Fibroblast of villous mesenchyme (primary cell): ENCODE results near the gene SLC17A2. TPM values are rescaled to one million over a fixed set of nuclear protein-coding genes. Genes with fewer than 3 reads are reported as not detected.

Experiments used
- DNase-seq: peaks from one replicate; pipeline ENCODE4 v3.0.0-alpha.2; 2010; ENCODE audit warnings: low read depth
- H3K4me3 ChIP-seq: 2 replicates; pipeline ENCODE4 v1.5.1; 2011; ENCODE audit warnings: low read depth, mild to moderate bottlenecking, low read length
- total RNA-seq: library from RNA; depleted of rRNA; stranded (reverse); fragments of >200 nt; gene quantifications from 2 replicates; pipeline ENCODE4 v1.2.3, GENCODE V29; 2012
- TF ChIP-seq, protein P1 (sequence below): IDR thresholded peaks from 2 replicates; pipeline ENCODE4 v1.5.1; 2012; ENCODE audit warnings: low read depth, mild to moderate bottlenecking, low read length; ENCODE audit not compliant: insufficient read depth

Gene SLC17A2, protein sequence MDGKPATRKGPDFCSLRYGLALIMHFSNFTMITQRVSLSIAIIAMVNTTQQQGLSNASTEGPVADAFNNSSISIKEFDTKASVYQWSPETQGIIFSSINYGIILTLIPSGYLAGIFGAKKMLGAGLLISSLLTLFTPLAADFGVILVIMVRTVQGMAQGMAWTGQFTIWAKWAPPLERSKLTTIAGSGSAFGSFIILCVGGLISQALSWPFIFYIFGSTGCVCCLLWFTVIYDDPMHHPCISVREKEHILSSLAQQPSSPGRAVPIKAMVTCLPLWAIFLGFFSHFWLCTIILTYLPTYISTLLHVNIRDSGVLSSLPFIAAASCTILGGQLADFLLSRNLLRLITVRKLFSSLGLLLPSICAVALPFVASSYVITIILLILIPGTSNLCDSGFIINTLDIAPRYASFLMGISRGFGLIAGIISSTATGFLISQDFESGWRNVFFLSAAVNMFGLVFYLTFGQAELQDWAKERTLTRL
- total RNA-seq = not detected in 2 replicates

DNA sequence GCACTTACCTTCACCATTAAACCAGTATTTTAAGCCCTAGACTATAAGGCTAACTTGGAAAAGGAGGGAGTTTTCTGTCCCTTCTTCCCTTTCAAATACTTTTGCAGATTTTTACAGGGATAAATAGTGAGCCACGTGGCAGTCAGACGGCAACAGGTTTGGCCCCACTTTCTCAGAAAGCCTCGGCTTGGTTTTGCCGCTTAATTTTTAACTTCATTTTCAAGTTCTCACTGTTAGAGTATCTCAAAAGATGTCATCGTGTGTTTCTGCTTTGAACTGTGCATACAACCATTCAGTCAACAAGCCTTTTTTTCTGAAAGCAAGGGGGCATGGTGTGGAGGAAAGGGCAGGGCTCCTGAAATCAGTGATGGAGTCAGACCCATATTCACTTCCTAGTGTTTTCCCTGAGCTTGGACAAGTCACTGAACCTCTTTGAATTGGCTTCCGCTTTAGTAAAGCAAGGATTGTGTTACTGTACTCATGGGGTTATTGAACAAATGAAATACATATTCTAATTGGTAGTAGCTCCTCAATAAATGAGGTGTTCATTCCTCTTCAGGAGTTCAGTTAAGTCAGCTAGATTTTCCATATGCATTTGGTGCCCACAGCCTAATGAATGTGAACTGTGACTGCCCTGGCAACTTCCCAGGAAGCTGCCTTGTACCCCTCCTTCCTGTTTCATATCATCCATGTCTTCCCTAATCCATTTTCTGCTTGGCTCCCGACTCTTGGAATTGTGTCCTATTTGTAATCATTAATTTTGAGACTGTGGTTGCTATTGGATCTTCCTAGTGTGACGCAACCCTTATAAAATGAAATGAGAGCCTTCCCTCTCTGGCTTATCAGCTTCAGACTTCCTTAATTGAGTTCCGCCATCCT, at the start of gene SLC17A2:
SLC17A2 (minus strand) TSS at position 160 of the 879 bp plus-strand sequence. CDS start 4,895 bp downstream, outside the sequence.
- no peak within 1 kb of the TSS for H3K4me3 ChIP-seq
- TF ChIP-seq, protein P1, sequence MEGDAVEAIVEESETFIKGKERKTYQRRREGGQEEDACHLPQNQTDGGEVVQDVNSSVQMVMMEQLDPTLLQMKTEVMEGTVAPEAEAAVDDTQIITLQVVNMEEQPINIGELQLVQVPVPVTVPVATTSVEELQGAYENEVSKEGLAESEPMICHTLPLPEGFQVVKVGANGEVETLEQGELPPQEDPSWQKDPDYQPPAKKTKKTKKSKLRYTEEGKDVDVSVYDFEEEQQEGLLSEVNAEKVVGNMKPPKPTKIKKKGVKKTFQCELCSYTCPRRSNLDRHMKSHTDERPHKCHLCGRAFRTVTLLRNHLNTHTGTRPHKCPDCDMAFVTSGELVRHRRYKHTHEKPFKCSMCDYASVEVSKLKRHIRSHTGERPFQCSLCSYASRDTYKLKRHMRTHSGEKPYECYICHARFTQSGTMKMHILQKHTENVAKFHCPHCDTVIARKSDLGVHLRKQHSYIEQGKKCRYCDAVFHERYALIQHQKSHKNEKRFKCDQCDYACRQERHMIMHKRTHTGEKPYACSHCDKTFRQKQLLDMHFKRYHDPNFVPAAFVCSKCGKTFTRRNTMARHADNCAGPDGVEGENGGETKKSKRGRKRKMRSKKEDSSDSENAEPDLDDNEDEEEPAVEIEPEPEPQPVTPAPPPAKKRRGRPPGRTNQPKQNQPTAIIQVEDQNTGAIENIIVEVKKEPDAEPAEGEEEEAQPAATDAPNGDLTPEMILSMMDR = no peak
- DNase-seq = no peak

DNA sequence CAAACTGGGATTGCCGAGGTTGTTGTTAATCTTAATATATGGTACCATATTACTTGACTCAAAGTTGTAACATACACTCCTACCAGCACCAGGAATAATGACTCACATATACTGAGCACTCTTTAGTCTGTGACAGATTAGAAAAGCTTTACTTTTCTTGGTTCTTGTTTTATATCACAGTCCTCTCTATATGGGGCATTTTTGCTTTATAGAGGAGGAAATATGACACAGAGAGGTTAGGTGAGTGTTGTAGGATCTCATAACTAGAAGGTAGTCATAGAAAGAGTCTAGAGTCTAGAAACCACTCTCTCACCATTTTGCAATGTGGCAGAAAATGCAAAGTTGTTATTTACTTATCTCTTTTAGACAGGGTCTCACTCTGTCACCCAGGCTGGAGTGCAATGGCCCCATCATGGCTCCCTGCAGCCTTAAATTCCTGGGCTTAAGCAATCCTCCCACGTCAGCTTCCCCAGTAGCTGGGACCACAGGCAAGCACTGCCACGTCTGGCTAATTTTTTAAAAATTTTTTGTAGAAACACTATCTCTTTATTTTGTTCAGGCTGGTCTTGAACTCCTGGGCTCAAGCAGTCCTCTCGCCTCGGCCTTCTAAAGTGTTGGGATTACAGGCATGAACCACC, 45.6 kb upstream of the SLC17A2 start:
- TF ChIP-seq, protein P1 = no peak
- DNase-seq = no peak
- no peak overlapping the region for H3K4me3 ChIP-seq

DNA sequence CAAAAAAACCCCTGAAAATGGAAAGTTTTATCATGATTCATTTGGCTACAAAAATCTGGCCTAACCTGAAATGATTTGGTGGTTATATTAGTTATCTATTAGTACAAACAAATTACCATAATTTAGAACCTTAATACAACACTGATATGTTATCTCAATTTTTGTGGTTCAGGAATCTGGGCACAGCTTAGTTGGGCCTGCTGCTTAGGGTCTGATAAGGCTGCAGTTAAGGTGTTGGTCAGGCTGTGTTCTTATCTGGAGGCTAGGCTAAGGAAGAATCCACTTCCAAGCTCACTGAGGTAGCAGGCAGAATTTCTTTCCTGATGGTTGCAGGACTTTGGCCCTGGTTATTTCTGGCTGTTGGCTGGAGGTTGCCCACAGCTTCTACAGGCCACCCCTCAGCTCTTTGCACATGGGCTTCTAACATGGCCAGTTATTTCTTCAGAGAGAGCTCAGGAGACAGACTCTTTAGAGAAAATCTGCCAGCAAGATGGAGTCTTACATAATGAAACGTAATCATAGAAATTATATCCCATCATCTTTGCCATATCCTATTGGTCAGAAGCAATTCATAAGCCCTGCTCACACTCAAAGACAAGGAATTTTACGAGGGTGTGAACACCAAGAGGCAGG, 43.5 kb upstream of the SLC17A2 start:
- no peak overlapping the region for H3K4me3 ChIP-seq
- TF ChIP-seq, protein P1 = no peak
- DNase-seq = no peak

DNA sequence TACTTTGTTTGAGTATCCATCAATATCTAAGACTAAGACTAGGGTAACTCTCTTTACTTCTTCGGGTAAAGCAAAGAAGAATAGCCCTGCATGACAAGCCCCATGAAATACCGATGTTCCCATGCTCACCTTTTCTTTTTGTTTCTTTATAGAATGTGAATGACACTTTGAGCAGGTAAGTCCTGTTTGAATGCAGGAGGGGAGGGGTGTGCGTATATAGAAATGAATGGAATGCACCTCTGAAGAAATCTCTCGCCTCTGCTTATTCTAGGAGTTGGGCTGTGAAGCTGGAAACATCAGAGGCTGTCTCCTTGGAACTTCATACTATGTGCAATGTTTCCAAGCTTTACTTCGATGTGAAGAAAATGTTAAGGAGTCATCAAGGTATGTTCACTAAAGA, 42.4 kb upstream of the SLC17A2 start:
- no peak for DNase-seq
- TF ChIP-seq, protein P1 = no peak
- no peak overlapping the region for H3K4me3 ChIP-seq

DNA sequence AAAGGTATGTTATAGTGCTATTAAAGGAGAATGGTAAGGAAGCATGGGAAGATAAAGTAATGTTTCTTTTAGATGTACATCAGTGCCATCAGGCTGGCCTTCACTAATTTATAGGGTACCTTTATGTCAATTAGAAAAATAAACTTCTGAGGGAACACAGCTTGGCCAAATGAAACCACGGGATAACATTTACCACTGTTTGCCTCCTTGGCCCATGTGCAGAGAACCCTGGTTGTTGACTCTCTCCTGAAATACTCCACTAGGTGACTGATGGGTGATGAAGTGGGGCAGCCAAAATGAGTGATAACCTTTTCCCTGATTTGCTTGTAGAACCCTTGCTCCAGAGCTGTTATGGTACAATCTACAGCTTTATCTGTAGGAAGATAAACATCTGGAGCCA, 41.6 kb upstream of the SLC17A2 start:
- TF ChIP-seq, protein P1 = no peak
- no peak for DNase-seq
- H3K4me3 ChIP-seq = no peak overlapping the region

DNA sequence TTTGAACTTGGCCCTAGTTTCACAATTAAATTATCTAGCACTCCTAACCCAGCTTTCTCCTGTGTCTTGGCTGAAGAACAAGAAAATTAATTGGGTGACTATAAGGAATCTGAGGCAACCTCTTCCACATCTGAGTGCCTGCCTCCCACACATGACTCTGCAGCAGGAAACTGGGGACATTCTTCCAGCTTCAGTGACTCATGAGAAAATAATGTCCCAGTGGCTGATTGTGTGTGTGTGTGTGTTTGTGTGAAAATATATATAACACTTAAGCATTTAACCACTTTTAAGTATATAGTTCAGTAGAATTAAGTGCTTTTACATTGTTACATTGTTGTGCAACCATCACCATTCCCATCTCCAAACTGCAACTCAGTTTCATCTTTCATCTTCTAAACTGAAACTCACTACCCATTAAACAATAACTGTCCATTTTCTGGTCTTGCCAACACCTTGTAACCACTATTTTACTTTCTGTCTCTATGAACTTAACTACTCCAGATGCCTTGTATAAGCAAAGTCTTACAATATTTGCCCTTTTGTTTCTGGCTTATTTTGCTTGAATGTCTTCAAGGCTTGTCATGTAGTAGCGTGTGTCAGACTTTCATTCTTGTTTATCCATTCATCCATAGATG, 40.8 kb upstream of the SLC17A2 start:
- TF ChIP-seq, protein P1 = no peak
- peak; percentile 91 for DNase-seq
- no peak overlapping the region for H3K4me3 ChIP-seq
